Measurements from ENCODE around the gene SMIM29. TPM values are rescaled to one million over a fixed set of nuclear protein-coding genes. Genes with fewer than 3 reads are reported as not detected.
A peak's percentile ranks its signal among the peaks of the same experiment; 100 is the strongest.

Gene SMIM29
- total and polyA plus RNA-seq, 2 donors (not counting 1 experiment from before 2014, with no cell fraction given), result 16.7 to 36.3 TPM

- no peak overlapping the region for H3K4me3 ChIP-seq (replicated peaks in 1 of 4; ENCODE audit: control extremely low read depth in 1 of 4, insufficient read depth in 1 of 4, low read depth in 3 of 4, low read length in 4 of 4)
- H3K9ac ChIP-seq (ENCODE audit: insufficient read depth, low read length), result no peak overlapping the region
- H3K27ac ChIP-seq (ENCODE audit: insufficient read depth, low read length), result no peak overlapping the region
- no peak for TF ChIP-seq CTCF (conservative IDR thresholded peaks at IDR 0.05 in 1 of 2, IDR thresholded peaks at IDR 0.05 in 1 of 2; ENCODE audit: low read depth in 1 of 2, low read length in 2 of 2)
- no peak for TF ChIP-seq EZH2 (IDR thresholded peaks at IDR 0.05; ENCODE audit: low read length, missing control alignments)
- H3K9me3 ChIP-seq (ENCODE audit: control insufficient read depth, insufficient read depth, low read depth, low read length), result no peaks in the 10 kb centered on the region
- no peaks in the 10 kb centered on the region for H4K20me1 ChIP-seq (ENCODE audit: control insufficient read depth, extremely low read depth, insufficient read depth, low read length)
- peaks cover 41% of the 10 kb centered on the region for H3K79me2 ChIP-seq (ENCODE audit: control insufficient read depth, insufficient read depth, low read length)
- no peak for DNase-seq (ENCODE audit: low read depth in 2 of 2)
- H2AFZ ChIP-seq (ENCODE audit: low read length), result no peak overlapping the region
- H3K36me3 ChIP-seq (ENCODE audit: control insufficient read depth, insufficient read depth, low read length), result peaks cover 10% of the 10 kb centered on the region
- peak overlapping the region; percentile 23 for H3K4me2 ChIP-seq (ENCODE audit: extremely low read depth, insufficient read depth, low read length)
- H3K27me3 ChIP-seq (ENCODE audit: control insufficient read depth, insufficient read depth, low read length), result no peaks in the 10 kb centered on the region
- H3K4me1 ChIP-seq (ENCODE audit: control insufficient read depth, extremely low read depth, insufficient read depth, low read length), result peaks cover 32% of the 10 kb centered on the region
Measured at GRCh38 chr6:34241351-34242215, 7.2 kb downstream of the SMIM29 start.

DNA sequence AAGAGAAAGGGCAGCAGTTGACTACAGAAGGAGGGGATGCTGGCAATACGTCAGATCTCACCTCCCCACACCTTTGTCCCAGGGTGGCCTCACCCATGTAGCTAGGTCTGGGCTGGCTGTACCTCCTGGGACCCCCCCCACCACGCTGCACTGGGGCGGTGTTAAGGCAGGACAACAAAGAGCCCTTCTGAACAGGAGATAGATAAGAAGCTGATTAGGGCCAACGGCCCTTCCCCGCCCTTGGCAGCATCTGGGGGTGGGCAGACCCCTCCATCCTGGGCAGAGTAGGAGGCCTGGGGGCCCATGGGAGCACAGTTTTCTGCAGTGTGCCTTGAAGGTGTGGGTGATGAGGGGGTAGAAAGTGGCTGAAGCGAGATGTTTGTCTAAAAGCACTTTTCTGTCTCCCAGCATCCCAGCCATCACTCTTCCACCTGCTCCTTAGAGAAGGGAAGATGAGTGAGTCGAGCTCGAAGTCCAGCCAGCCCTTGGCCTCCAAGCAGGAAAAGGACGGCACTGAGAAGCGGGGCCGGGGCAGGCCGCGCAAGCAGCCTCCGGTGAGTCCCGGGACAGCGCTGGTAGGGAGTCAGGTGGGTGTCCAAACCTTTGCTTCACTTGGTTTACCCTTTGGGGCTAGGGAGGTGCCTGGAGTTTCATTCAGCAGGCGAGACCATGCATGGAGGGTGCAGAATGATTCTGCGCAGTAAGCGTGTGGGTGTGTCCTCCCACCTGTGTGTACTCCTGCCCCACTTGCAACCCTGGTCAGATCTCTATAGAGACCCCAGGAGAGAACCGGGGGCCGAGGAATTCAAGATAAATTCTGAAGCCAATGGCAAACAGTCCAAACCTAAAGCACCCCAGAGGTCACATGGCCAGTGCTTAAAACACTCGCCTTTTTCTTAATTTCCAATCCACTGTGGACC lies 8.2 kb downstream of the SMIM29 start:
- TF ChIP-seq CTCF (conservative IDR thresholded peaks at IDR 0.05 in 1 of 2, IDR thresholded peaks at IDR 0.05 in 1 of 2; ENCODE audit: low read depth in 1 of 2, low read length in 2 of 2) (no peak), EZH2 (IDR thresholded peaks at IDR 0.05; ENCODE audit: low read length, missing control alignments) (no peak)
- Histone ChIP-seq H4K20me1 (ENCODE audit: control insufficient read depth, extremely low read depth, insufficient read depth, low read length) (no peaks in the 10 kb centered on the region), H3K9me3 (ENCODE audit: control insufficient read depth, insufficient read depth, low read depth, low read length) (no peaks in the 10 kb centered on the region), H3K4me3 (replicated peaks in 1 of 4; ENCODE audit: control extremely low read depth in 1 of 4, insufficient read depth in 1 of 4, low read depth in 3 of 4, low read length in 4 of 4) (peak overlapping the region in 1 of 4 experiments; percentile 79), H3K4me1 (ENCODE audit: control insufficient read depth, extremely low read depth, insufficient read depth, low read length) (peaks cover 33% of the 10 kb centered on the region), H3K4me2 (ENCODE audit: extremely low read depth, insufficient read depth, low read length) (peak overlapping the region; percentile 23), H3K36me3 (ENCODE audit: control insufficient read depth, insufficient read depth, low read length) (peaks cover 8% of the 10 kb centered on the region), H3K27me3 (ENCODE audit: control insufficient read depth, insufficient read depth, low read length) (no peaks in the 10 kb centered on the region), H3K79me2 (ENCODE audit: control insufficient read depth, insufficient read depth, low read length) (peaks cover 41% of the 10 kb centered on the region), H3K9ac (ENCODE audit: insufficient read depth, low read length) (no peak overlapping the region), H2AFZ (ENCODE audit: low read length) (no peak overlapping the region), H3K27ac (ENCODE audit: insufficient read depth, low read length) (no peak overlapping the region)
- DNase-seq (ENCODE audit: low read depth in 2 of 2), result no peak

GRCh38 chr6:34239893-34240292 lies 8.9 kb downstream of the SMIM29 start:
- Histone ChIP-seq H3K4me3 (replicated peaks in 1 of 4; ENCODE audit: control extremely low read depth in 1 of 4, insufficient read depth in 1 of 4, low read depth in 3 of 4, low read length in 4 of 4) (peak overlapping the region in 2 of 4 experiments; percentile 2 to 79), H3K4me2 (ENCODE audit: extremely low read depth, insufficient read depth, low read length) (peak overlapping the region; percentile 48), H3K4me1 (ENCODE audit: control insufficient read depth, extremely low read depth, insufficient read depth, low read length) (peaks cover 33% of the 10 kb centered on the region), H3K27ac (ENCODE audit: insufficient read depth, low read length) (no peak overlapping the region), H4K20me1 (ENCODE audit: control insufficient read depth, extremely low read depth, insufficient read depth, low read length) (no peaks in the 10 kb centered on the region), H3K36me3 (ENCODE audit: control insufficient read depth, insufficient read depth, low read length) (peaks cover 8% of the 10 kb centered on the region), H3K79me2 (ENCODE audit: control insufficient read depth, insufficient read depth, low read length) (peaks cover 41% of the 10 kb centered on the region), H3K9ac (ENCODE audit: insufficient read depth, low read length) (no peak overlapping the region), H3K9me3 (ENCODE audit: control insufficient read depth, insufficient read depth, low read depth, low read length) (no peaks in the 10 kb centered on the region), H2AFZ (ENCODE audit: low read length) (no peak overlapping the region), H3K27me3 (ENCODE audit: control insufficient read depth, insufficient read depth, low read length) (no peaks in the 10 kb centered on the region)
- DNase-seq (ENCODE audit: low read depth in 2 of 2), result no peak
- no peak for TF ChIP-seq CTCF (conservative IDR thresholded peaks at IDR 0.05 in 1 of 2, IDR thresholded peaks at IDR 0.05 in 1 of 2; ENCODE audit: low read depth in 1 of 2, low read length in 2 of 2)
- no peak for TF ChIP-seq EZH2 (IDR thresholded peaks at IDR 0.05; ENCODE audit: low read length, missing control alignments)

Measured in fibroblast of lung (primary cell).